HepG2 (cell line): ENCODE data around the gene TM4SF18. TPM values are rescaled to one million over a fixed set of nuclear protein-coding genes. Genes with fewer than 3 reads are reported as not detected.

Experiments
- EZH2 ChIP-seq: conservative IDR thresholded peaks from 2 replicates; pipeline ENCODE4 v1.6.1; 2012; ENCODE audit warnings: mild to moderate bottlenecking, low read depth, low read length, moderate library complexity
- KLF15 ChIP-seq: sonication (generic); formaldehyde crosslinking; IDR thresholded peaks from 2 replicates; pipeline ENCODE4 v1.8.1; 2023; ENCODE audit warnings: borderline replicate concordance, mild to moderate bottlenecking, inconsistent platforms, missing genetic modification reagents, mixed read lengths
- LCORL ChIP-seq, 2 experiments: fragments of 450-650 bp in 1 of 2; sonication (generic) in 1 of 2; formaldehyde crosslinking in 1 of 2; IDR thresholded peaks; 2 replicates each; pipeline versions ENCODE4 v1.5.0 to v1.6.1; 2017 to 2020; ENCODE audit warnings: antibody characterized with exemption in 1 of 2, missing genetic modification reagents in 1 of 2
- MYC ChIP-seq: sonication (generic); formaldehyde crosslinking; IDR thresholded peaks from 2 replicates; pipeline ENCODE4 v1.9.0; 2021; ENCODE audit warnings: missing genetic modification reagents, borderline replicate concordance
- MYNN ChIP-seq: sonication (generic); formaldehyde crosslinking; IDR thresholded peaks from 2 replicates; pipeline ENCODE4 v1.4.0; 2020; ENCODE audit warnings: mild to moderate bottlenecking, low read depth, missing genetic modification reagents
- NONO ChIP-seq, 2 experiments: fragments of 450-650 bp in 1 of 2; sonication (generic) in 1 of 2; formaldehyde crosslinking in 1 of 2; IDR thresholded peaks in 1 of 2; conservative IDR thresholded peaks in 1 of 2; 2 replicates each; pipeline versions ENCODE4 v1.6.1 to v1.8.0; 2017 to 2022; ENCODE audit warnings: mild to moderate bottlenecking in 1 of 2, missing genetic modification reagents in 1 of 2, moderate library complexity in 1 of 2
- NR2F2 ChIP-seq: IDR thresholded peaks from 2 replicates; pipeline ENCODE4 v1.6.1; 2012; ENCODE audit warnings: low read depth, inconsistent platforms, borderline replicate concordance
- NRL ChIP-seq: sonication (generic); formaldehyde crosslinking; IDR thresholded peaks from 2 replicates; pipeline ENCODE4 v1.5.0; 2020; ENCODE audit warnings: missing genetic modification reagents, mild to moderate bottlenecking, moderate library complexity, borderline replicate concordance
- POLR2G ChIP-seq: fragments of 200-400 bp; formaldehyde crosslinking; IDR thresholded peaks from 2 replicates; pipeline ENCODE4 v1.6.1; 2018; ENCODE audit warnings: mild to moderate bottlenecking, low read depth, low read length, moderate library complexity
- RFX5 ChIP-seq: IDR thresholded peaks from 2 replicates; pipeline ENCODE4 v1.6.1; 2011; ENCODE audit warnings: low read depth, low read length, improper control_type of control experiment
- SNAI1 ChIP-seq: sonication (generic); formaldehyde crosslinking; IDR thresholded peaks from 2 replicates; pipeline ENCODE4 v1.5.0; 2020; ENCODE audit warnings: mild to moderate bottlenecking, missing genetic modification reagents, borderline replicate concordance
- ZNF318 ChIP-seq: sonication (generic); formaldehyde crosslinking; IDR thresholded peaks from 2 replicates; pipeline ENCODE4 v1.4.0; 2020; ENCODE audit warnings: mild to moderate bottlenecking, missing genetic modification reagents
- ZNF644 ChIP-seq: IDR thresholded peaks from 2 replicates; pipeline ENCODE4 v1.6.1; 2016; ENCODE audit warnings: low read depth
- ZNF816 ChIP-seq: sonication (generic); formaldehyde crosslinking; IDR thresholded peaks from 2 replicates; pipeline ENCODE4 v1.8.0; 2022; ENCODE audit warnings: missing genetic modification reagents, mild to moderate bottlenecking, borderline replicate concordance
- ZSCAN21 ChIP-seq: sonication (generic); formaldehyde crosslinking; IDR thresholded peaks from 2 replicates; pipeline ENCODE4 v1.8.0; 2022; ENCODE audit warnings: mild to moderate bottlenecking, missing genetic modification reagents, moderate library complexity, borderline replicate concordance
- ZSCAN25 ChIP-seq: sonication (generic); formaldehyde crosslinking; IDR thresholded peaks from 2 replicates; pipeline ENCODE4 v1.8.0; 2022; ENCODE audit warnings: mild to moderate bottlenecking, missing genetic modification reagents
- ZSCAN31 ChIP-seq: sonication (generic); formaldehyde crosslinking; IDR thresholded peaks from 2 replicates; pipeline ENCODE4 v1.5.0; 2020; ENCODE audit warnings: low read depth, mild to moderate bottlenecking, missing genetic modification reagents
- polyA plus RNA-seq, 8 experiments: library from polyadenylated mRNA; depleted of rRNA in 3 of 8; stranded (reverse) in 7 of 8; unstranded in 1 of 8; fragments of >200 nt; fragmentation: Illumina TruSeq in 4 of 8; extraction: Trizol in 4 of 8; gene quantifications; 2 replicates each; pipeline versions ENCODE4 v1.2.1 to v1.2.3, GENCODE V29; 2011 to 2016; ENCODE audit warnings: low read depth in 4 of 8, missing spikeins in 1 of 8, mixed read lengths in 1 of 8; ENCODE audit not compliant: insufficient read depth in 1 of 8
- total RNA-seq, 5 experiments: library from RNA; depleted of rRNA; stranded (reverse); fragments of >200 nt; fragmentation: Illumina TruSeq; extraction: Trizol; gene quantifications; 2 replicates each; pipeline ENCODE4 v1.2.3, GENCODE V29; 2016; ENCODE audit warnings: low read depth in 1 of 5

Gene TM4SF18
- total and polyA plus RNA-seq, 2 of the 13 experiments (the other 11 are each of a cell fraction or from before 2014, with no cell fraction given), result 0.15 TPM; not detected in 1

GRCh38 chr3:149378478-149379309 is 45.3 kb upstream of the TM4SF18 start (continued):
- no peak for TF ChIP-seq ZNF318
- no peak for TF ChIP-seq LCORL (IDR thresholded peaks at IDR 0.05)
- TF ChIP-seq LCORL (CRISPR knock-in tag; IDR thresholded peaks at IDR 0.05), result peak; percentile 34; the same call in 1 of the 2 replicates
- no peak for TF ChIP-seq ZNF644 (CRISPR knock-in tag)
- no peak for TF ChIP-seq RFX5
- no peak for TF ChIP-seq ZSCAN31
- peak; percentile 62 for TF ChIP-seq POLR2G
- TF ChIP-seq ZSCAN21, result no peak
- no peak for TF ChIP-seq NRL (CRISPR knock-in tag)
- no peak for TF ChIP-seq MYNN
- TF ChIP-seq EZH2, result no peak
- no peak for TF ChIP-seq ZSCAN25
- no peak for TF ChIP-seq KLF15 (CRISPR knock-in tag)
- TF ChIP-seq MYC (CRISPR knock-in tag), result no peak
- 0 out of 2 replicates have a peak, but pooled peaks have one; percentile 66 for TF ChIP-seq ZNF816
- TF ChIP-seq NONO (IDR thresholded peaks at IDR 0.05), result no peak
- 0 out of 2 replicates have a peak, but pooled peaks have one; percentile 32 for TF ChIP-seq NONO (CRISPR knock-in tag; conservative IDR thresholded peaks at IDR 0.05)
- TF ChIP-seq SNAI1 (CRISPR knock-in tag), result no peak
- no peak for TF ChIP-seq NR2F2
